ENCODE data around the gene CNTFR.

DNA sequence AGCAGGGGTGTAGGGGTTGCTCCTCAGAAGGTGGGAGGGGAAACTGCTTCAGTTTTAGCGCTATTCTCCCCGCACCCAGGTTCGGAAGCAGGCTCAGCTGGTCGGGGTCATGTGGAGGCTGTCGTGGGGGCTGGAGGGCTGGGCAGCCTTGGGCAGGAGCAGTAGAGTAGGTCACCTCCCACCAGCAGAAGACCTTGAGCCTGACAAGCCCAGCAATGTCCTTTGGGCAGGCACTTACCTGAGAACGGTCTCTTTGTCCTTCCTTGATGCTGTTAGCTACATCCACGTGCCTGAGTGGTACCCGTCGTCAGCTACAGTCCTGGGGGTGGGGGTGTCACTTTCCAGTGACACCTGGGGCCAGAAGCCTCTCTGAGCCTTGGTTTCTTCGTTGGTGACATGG, 87.1 kb downstream of the CNTFR start:
- TF ChIP-seq POLR2A (IDR thresholded peaks at IDR 0.05): no peak
- TF ChIP-seq, protein P1, sequence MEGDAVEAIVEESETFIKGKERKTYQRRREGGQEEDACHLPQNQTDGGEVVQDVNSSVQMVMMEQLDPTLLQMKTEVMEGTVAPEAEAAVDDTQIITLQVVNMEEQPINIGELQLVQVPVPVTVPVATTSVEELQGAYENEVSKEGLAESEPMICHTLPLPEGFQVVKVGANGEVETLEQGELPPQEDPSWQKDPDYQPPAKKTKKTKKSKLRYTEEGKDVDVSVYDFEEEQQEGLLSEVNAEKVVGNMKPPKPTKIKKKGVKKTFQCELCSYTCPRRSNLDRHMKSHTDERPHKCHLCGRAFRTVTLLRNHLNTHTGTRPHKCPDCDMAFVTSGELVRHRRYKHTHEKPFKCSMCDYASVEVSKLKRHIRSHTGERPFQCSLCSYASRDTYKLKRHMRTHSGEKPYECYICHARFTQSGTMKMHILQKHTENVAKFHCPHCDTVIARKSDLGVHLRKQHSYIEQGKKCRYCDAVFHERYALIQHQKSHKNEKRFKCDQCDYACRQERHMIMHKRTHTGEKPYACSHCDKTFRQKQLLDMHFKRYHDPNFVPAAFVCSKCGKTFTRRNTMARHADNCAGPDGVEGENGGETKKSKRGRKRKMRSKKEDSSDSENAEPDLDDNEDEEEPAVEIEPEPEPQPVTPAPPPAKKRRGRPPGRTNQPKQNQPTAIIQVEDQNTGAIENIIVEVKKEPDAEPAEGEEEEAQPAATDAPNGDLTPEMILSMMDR (IDR thresholded peaks at IDR 0.05): no peak
